Right renal cortex interstitium (tissue), 3 donors: Measurements from ENCODE around the gene FLT4. TPM values are rescaled to one million over a fixed set of nuclear protein-coding genes. Genes with fewer than 3 reads are reported as not detected.

ENCODE experiments used
- DNase-seq, 3 donors: peaks; one replicate each; pipeline ENCODE4 v3.0.0-alpha.2; 2013; ENCODE audit warnings: low read depth in 3 of 3, low spot score in 2 of 3
- polyA plus RNA-seq, 3 donors: library from polyadenylated mRNA; unstranded; fragments of 120-200 nt; gene quantifications; one replicate each; pipeline ENCODE4 v1.2.1, GENCODE V29; 2013; ENCODE audit not compliant: insufficient read length in 3 of 3

Gene FLT4
- polyA plus RNA-seq, 3 donors, result 21.8 to 24.7 (median 24.5) TPM

GRCh38 chr5:180643191-180643851 lies 6.1 kb downstream of the FLT4 start:
- no peak for DNase-seq

DNA sequence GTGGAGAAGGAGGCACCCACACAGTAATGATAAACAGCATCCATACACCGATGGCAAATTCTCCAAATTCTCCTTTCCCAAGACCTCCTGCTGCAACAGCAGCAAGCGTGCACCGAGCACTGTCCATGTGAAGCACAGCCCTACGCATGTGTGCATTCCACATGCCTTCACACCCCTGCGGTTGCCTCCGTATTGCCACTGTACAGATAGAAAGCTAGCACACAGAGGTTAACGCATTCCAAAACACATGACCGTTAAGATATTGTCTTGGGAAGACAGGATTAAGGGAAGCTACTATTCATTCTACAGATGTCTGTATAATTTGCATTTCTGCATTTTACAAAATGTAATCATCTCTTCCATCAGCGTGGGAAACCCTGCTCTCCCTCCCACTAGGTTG lies 6.6 kb downstream of the FLT4 start:
- DNase-seq, result no peak

DNA sequence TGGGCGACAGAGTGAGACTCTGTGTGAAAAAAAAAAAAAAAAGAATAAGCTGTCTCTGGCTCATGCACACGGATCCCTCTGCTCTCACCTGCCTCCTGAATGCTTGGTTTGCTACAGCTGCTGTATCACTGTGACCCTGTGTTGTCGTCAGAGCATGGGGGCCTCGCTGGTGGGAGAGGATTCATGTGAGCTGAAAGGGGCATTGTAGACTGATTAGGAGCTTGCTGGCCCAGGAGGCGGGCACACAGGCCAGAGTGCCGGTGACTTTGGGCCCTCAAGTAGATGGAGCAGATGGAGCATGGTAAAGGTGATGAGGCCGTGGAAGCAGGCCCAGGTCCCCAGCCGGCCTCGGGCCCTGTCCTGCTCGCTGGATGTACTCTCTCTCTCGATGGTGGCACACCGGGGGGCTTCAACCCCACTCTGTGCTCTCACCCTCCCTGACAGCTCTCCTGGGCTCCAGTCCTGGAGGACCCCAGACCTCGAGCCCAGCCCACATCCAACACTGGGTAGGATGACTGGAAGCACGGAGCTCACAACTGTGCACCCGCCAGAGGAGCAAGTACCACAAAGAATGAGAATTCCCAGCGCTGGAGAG lies 7.1 kb downstream of the FLT4 start:
- no peak for DNase-seq

DNA sequence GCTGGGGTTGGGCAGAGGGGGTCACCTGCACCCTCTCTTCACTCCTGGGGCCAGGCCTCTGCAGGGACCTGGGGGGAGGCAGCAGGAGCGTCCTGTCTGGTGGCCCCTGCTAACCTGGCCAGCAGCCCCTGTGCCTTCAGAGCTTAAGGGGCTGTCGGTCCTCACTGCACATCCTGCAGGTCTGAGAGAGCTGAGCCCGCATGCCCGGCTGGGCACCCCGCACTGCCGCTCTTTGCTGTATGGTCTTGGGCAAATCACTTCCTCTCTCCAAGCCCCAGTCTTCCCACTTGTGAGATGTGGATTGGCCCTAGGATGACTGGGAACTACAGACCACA lies 7.9 kb downstream of the FLT4 start:
- no peak for DNase-seq

DNA sequence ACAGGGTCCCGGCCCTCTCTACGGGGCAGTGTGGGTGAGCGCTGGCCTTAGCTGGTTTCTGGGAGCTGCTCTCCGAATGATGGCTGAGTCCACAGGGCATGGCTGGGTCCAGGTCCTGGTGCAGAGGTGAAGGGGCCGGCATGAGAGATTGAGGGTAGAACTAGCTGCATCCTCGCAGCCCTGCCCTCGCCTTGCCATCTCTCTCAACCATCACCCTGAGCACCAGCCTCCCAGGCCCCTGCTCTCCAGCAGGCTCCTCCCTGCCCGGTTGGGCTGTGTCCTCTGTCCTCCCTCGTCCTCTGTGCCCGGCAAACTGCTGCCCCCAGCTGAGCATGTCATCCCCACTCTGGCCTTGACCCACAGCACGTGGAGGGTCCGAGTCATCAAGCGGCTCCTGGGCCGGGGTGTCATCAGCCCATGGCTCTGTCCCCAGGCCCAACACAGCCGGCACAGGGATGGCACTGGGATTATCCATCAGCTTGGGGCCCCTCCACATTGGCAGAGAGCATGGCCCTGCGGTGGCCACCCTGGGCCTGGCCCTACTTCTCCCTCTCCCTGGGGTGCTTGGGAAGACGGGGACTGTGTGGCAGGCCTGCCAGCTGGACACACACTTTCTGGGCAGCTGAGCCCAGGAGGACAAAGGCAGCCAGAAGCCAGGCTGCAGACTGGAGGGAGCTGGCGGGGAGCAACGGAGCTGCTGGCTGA lies 8.4 kb downstream of the FLT4 start:
- no peak for DNase-seq

GRCh38 chr5:180640611-180640860 lies 8.9 kb downstream of the FLT4 start:
- DNase-seq, result no peak

DNA sequence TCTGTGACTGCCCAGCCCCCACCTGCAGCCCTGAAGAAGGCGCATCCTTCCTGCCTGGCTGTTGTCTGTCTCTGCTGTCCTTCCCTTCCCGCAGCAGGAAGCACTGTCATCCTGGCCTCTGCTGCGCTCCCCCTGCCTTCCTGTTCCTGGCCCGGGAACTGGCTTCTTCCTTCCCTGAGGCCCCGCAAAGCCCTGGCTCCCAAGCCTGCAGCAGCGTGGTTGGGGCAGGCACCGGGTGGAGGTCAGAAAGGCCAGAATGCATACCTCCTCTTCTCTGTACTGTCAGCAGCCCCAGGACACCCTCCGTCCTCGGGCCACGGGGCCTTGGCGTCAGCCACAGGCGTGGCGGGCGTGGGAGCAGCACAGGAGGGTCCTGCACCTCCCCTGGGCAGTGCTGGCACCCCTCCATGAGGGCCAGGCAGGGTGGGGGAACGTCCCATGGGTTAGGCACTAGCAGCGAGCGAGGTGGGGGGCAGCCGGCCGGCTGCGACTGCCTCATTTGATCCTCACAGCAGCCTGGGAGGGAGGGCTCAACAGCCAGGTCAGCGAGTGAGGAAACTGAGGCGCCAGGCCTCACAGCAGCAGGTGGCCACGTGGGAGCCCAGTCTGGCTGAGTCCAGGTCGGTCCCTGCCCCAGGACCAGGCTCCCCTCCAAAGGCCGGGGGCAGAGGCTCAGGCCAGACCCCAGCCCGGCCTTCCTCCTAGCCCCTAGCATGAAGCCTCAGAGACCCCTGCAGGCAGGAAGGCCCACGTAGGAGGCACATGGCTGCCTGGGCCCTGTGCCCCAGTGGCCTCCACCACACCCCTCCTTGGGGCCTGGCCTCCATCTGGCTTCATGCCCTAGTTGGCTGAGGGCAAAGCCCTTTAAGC lies 9.4 kb downstream of the FLT4 start:
- DNase-seq, result no peak

DNA sequence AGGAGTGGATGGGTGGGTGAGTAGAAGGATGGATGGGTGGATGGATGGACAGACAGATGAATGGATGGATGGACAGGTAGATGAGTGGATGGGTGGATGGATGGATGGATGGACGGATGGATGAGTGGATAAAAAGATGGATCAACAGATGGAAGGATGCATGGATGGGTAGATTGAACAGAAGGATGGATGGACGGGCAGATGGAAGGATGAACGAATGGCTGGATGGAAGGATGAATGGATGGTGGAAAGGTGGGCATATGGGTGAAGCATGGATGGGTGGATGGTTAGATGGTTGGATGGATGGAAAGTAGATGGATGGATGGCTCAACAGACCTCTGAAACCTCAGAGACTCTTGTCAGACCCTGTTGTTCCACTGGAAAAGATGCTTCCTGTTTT lies 10.1 kb downstream of the FLT4 start:
- no peak for DNase-seq

GRCh38 chr5:180637962-180638680 lies 11.3 kb downstream of the FLT4 start:
- no peak for DNase-seq

DNA sequence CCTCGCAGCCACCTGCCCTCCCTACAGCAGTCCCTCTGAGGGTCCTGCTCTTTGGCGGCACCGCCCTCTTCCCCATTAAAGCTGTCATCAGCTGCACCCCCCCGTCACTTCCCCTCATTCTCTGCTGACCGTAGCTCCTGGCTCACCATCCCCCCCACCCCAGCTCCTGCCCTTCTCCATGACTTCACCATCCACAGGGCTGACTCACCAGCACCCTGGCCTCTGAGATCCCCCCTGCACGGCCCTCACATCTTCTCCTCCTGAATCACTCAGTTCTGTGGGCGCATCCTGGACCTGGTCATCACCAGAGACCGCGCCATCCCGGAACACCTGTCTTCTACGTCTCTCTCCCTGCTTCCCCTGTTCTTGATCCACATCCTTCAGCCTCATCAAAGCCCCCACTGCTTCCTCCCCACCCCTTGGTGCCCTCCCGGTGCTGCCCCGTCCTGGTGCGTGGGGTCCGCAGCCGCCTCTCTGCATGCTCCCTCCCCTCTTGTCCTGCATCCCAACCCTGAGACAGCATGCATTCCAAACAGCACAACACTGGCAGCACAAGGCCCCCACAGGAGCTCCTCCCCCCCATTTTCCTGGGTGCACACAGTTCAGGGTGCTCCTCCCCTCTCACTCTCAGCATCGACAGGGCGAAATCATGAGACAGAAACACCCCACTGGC lies 12.9 kb downstream of the FLT4 start:
- DNase-seq, result no peak

- DNase-seq, result no peak
These were observed 13.4 kb downstream of the FLT4 start for GRCh38 chr5:180636016-180636402.

DNA sequence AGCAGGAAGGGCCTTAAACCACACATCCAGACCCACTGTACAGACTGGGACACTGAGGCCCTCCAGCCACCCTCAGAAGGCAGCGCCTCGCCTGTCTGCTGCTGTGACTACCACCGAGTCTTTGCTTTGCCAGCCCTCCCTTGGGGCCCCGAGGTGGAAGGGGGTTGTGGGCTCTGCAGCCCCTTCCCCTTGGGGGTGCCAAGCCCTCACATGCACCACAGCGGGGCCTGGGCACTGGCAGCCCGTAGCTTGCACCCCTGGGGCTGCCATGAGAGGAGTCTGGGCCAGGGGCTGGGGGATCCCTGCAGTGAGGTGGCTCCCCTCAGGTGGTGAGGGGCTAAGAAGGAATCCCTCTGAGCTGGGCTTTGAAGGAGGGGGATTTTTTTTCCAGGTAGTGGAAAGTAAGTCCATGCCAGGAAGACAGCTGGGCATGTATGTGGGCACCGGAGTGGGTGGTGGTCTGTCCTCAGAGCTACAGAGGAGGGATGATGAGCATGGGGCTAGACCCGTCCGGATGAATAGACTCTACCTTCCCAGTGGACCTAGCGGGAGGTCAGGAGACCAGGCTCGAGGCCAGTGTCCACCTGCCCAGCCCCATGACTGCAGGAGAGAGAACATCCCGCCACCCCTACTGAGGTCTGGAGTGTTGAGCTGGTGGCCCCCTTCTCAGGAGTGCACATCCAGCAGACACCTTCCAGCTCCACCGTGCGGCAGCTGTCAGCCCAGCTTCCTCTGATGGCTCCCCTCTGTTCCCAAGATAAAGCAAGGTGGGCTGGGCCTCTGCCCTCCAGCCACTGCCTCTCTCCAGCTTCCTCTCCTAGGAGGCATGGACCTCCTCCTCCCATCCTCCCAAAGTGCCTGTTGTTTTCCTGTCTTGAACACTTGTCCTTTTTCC lies 15.9 kb downstream of the FLT4 start:
- no peak for DNase-seq

- no peak for DNase-seq
These were observed 16.6 kb downstream of the FLT4 start for GRCh38 chr5:180632768-180633167.

- no peak for DNase-seq
These were observed 17.6 kb downstream of the FLT4 start for GRCh38 chr5:180631549-180632383.

- no peak for DNase-seq
These were observed 19.0 kb downstream of the FLT4 start for GRCh38 chr5:180630426-180630825.

DNA sequence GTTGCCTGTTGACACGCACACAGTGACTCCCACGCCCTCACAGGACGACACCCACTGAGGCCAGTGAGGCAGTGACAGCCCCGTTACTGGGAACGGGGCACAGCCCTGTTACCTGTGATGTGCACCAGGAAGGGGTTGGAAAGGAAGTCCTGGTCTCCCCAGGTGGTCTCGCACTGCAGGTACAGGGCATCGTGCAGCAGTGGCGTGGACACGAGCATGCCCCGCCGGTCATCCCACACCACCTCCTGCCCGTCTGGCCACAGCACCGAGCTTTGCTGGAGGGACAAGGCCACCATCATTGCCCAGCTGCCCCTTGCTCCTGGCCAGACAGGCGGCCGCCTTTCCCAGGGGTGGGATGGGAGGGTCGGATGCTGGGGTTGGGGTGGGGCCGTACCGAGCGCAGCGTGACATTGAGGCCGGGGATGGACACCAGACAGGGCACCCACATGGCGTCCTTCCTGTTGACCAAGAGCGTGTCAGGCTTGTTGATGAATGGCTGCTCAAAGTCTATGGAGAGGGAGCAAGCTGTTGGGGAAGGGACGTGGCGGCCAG lies 19.5 kb downstream of the FLT4 start:
- DNase-seq, result no peak

GRCh38 chr5:180628827-180629750 lies 20.3 kb downstream of the FLT4 start:
- DNase-seq, result no peak
